Natural killer cell (primary cell): Measurements from ENCODE around the gene STK32A. TPM values are rescaled to one million over a fixed set of nuclear protein-coding genes. Genes with fewer than 3 reads are reported as not detected.

Source experiments
- ATAC-seq, 3 donors: fragments of 150-1000 bp in 2 of 3; fragments of 200-7000 bp in 1 of 3; cut with Tn5 transposase; 1 replicate in 1 of 3; 2 replicates in 2 of 3; pipeline ENCODE4 v1.10.0; 2021; ENCODE audit warnings: mild to moderate bottlenecking in 2 of 3, moderate library complexity in 2 of 3
- DNase-seq, 2 donors: peaks; one replicate each; pipeline versions ENCODE4 v3.0.0 to v3.0.0-alpha.2; 2013 to 2021; ENCODE audit warnings: mixed read lengths in 1 of 2
- H3K27ac ChIP-seq: one replicate; pipeline ENCODE4 v1.5.1; 2013; ENCODE audit warnings: mild to moderate bottlenecking, low read length
- H3K27me3 ChIP-seq: one replicate; pipeline ENCODE4 v1.6.1; 2013; ENCODE audit warnings: low read length; ENCODE audit not compliant: control insufficient read depth, insufficient read depth
- H3K36me3 ChIP-seq: one replicate; pipeline ENCODE4 v1.6.1; 2013; ENCODE audit warnings: low read length; ENCODE audit not compliant: control insufficient read depth, insufficient read depth
- H3K4me1 ChIP-seq: one replicate; pipeline ENCODE4 v1.6.1; 2013; ENCODE audit warnings: low read length; ENCODE audit not compliant: control insufficient read depth, insufficient read depth
- H3K4me3 ChIP-seq: one replicate; pipeline ENCODE4 v1.5.1; 2013; ENCODE audit warnings: low read length
- H3K9me3 ChIP-seq: one replicate; pipeline ENCODE4 v1.6.1; 2013; ENCODE audit warnings: low read length; ENCODE audit not compliant: control insufficient read depth, insufficient read depth
- H3K27ac Mint-ChIP-seq, 2 donors: one replicate each; pipeline ENCODE4 v1.8.0; 2022; ENCODE audit warnings: mild to moderate bottlenecking in 2 of 2, mixed read lengths in 2 of 2, moderate library complexity in 1 of 2
- H3K27me3 Mint-ChIP-seq, 2 donors: one replicate each; pipeline ENCODE4 v1.8.0; 2022; ENCODE audit warnings: low read depth in 2 of 2, mixed read lengths in 2 of 2
- H3K36me3 Mint-ChIP-seq: one replicate; pipeline ENCODE4 v1.8.0; 2022; ENCODE audit warnings: mixed read lengths
- H3K4me1 Mint-ChIP-seq, 2 donors: one replicate each; pipeline ENCODE4 v1.8.0; 2022; ENCODE audit warnings: mixed read lengths in 2 of 2
- H3K4me3 Mint-ChIP-seq: one replicate; pipeline ENCODE4 v1.8.0; 2022; ENCODE audit warnings: mild to moderate bottlenecking, moderate library complexity, mixed read lengths
- H3K9me3 Mint-ChIP-seq, 2 donors: one replicate each; pipeline ENCODE4 v1.8.0; 2022; ENCODE audit warnings: mixed read lengths in 2 of 2
- WGBS: methylation state at CpG from one replicate; pipeline ENCODE4 v1.1.7; 2013; ENCODE audit warnings: missing lambda C conversion rate; ENCODE audit not compliant: insufficient coverage; 5-methylcytosine and 5-hydroxymethylcytosine counted together
- intact Hi-C: fragments of 100-400 bp; cut with micrococcal nuclease; formaldehyde crosslinking; loops from one replicate; pipeline ENCODE4 v1.14.2; 2022
- total RNA-seq, 4 donors: library from RNA; stranded (reverse); fragments of 120-200 nt in 1 of 4; gene quantifications; one replicate each; pipeline versions ENCODE4 v1.2.3 to v1.2.4, GENCODE V29; 2013 to 2022
- TF ChIP-seq, protein P1 (sequence below): fragments of 200-600 bp; IDR thresholded peaks from one replicate; pipeline ENCODE4 v1.8.0; 2022; ENCODE audit warnings: antibody characterized with exemption

STK32A gene
- total RNA-seq, 3 donors from 2014 or later (not counting 1 experiment from before 2014, with no cell fraction given) = not detected

DNA sequence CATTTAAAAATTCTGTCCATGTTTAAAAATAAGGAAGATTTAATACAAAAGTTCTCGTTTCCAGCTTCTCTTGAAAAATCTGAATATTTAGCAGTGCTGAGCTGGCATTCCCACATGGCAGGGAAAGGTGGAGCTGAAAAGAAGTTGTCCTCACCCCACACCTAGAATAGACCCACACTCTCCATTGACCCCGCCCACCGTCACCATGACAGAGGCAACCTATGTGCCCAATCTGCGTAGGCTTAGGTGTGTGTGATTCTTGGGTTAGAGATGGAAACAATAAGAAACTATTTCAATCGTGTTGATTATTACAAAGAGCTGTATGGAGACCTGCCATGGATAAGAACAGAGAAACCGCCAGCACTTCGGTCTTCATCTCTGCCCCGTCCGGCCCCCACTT, 8.9 kb upstream of the STK32A start:
- H3K27ac Mint-ChIP-seq = no peak overlapping the region
- no peaks in the 10 kb centered on the region for H3K36me3 ChIP-seq
- ATAC-seq (no peak), DNase-seq (no peak)
- no peaks in the 10 kb centered on the region for H3K27me3 ChIP-seq
- H3K36me3 Mint-ChIP-seq = no peaks in the 10 kb centered on the region
- intact Hi-C loops = no loop called here
- no peak overlapping the region for H3K4me3 Mint-ChIP-seq
- 92% methylated on average over 7 of the region's 9 CpGs for WGBS
- no peak overlapping the region for H3K4me3 ChIP-seq
- H3K4me1 ChIP-seq = no peaks in the 10 kb centered on the region
- no peaks in the 10 kb centered on the region for H3K9me3 Mint-ChIP-seq
- no peaks in the 10 kb centered on the region for H3K4me1 Mint-ChIP-seq
- TF ChIP-seq, protein P1, sequence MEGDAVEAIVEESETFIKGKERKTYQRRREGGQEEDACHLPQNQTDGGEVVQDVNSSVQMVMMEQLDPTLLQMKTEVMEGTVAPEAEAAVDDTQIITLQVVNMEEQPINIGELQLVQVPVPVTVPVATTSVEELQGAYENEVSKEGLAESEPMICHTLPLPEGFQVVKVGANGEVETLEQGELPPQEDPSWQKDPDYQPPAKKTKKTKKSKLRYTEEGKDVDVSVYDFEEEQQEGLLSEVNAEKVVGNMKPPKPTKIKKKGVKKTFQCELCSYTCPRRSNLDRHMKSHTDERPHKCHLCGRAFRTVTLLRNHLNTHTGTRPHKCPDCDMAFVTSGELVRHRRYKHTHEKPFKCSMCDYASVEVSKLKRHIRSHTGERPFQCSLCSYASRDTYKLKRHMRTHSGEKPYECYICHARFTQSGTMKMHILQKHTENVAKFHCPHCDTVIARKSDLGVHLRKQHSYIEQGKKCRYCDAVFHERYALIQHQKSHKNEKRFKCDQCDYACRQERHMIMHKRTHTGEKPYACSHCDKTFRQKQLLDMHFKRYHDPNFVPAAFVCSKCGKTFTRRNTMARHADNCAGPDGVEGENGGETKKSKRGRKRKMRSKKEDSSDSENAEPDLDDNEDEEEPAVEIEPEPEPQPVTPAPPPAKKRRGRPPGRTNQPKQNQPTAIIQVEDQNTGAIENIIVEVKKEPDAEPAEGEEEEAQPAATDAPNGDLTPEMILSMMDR = no peak
- H3K27ac ChIP-seq = no peak overlapping the region
- H3K27me3 Mint-ChIP-seq = peaks cover 3 to 6% of the 10 kb centered on the region in 2 donors
- H3K9me3 ChIP-seq = no peaks in the 10 kb centered on the region

GRCh38 chr5:147226512-147226911, 8.3 kb upstream of the STK32A start:
- Mint-ChIP-seq H3K36me3 (no peaks in the 10 kb centered on the region), H3K4me1 (no peaks in the 10 kb centered on the region), H3K4me3 (no peak overlapping the region), H3K9me3 (no peaks in the 10 kb centered on the region), H3K27me3 (peaks cover 9 to 12% of the 10 kb centered on the region in 2 donors), H3K27ac (no peak overlapping the region)
- ATAC-seq (no peak), DNase-seq (no peak)
- no peak overlapping the region for H3K4me3 ChIP-seq
- no peaks in the 10 kb centered on the region for H3K27me3 ChIP-seq
- H3K9me3 ChIP-seq = no peaks in the 10 kb centered on the region
- TF ChIP-seq, protein P1 = no peak
- no peak overlapping the region for H3K27ac ChIP-seq
- WGBS = 96% methylated on average over 15 of the region's 15 CpGs
- intact Hi-C loops = no loop called here
- no peaks in the 10 kb centered on the region for H3K4me1 ChIP-seq
- no peaks in the 10 kb centered on the region for H3K36me3 ChIP-seq

DNA sequence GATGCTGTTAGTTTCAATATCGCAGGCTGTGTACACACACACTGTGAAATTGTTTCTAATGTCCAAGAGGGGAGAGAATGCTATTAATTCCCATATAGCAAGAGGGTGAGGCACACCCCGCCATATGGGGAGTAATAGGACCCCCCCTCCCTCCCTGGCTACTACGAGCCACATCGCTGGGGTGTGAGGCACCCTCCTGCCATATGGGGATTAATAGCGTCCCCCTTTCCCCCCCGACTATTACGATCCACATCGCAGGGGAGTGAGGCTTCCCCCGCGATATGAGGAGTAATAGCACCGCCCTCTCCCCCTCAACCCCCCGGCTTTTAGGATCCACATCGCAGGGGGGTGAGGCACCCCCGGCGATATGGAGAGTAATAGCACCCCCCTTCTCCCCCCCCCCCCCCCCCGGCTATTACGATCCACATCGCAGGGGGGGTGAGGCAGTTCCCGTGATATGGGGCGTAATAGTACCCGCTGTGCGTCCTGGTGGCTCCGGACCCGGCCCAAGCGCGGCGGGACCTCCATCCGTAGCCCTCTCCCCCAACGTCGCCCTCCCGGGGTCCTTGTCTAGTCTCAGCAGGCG, 494 bp upstream of the STK32A start:
- no peak for DNase-seq
- Histone ChIP-seq H3K27ac (no peak overlapping the region), H3K36me3 (no peaks in the 10 kb centered on the region), H3K4me3 (no peak overlapping the region), H3K27me3 (peaks cover 13% of the 10 kb centered on the region), H3K9me3 (no peaks in the 10 kb centered on the region), H3K4me1 (peaks cover 7% of the 10 kb centered on the region)
- Mint-ChIP-seq H3K4me1 (peaks cover 5 to 10% of the 10 kb centered on the region in 2 donors), H3K4me3 (peak overlapping the region; percentile 50), H3K36me3 (no peaks in the 10 kb centered on the region), H3K27ac (no peak overlapping the region), H3K27me3 (peaks cover 47 to 60% of the 10 kb centered on the region in 2 donors), H3K9me3 (no peaks in the 10 kb centered on the region)
- TF ChIP-seq, protein P1 = no peak
- ATAC-seq = no peak
- 6% methylated on average over 16 of the region's 32 CpGs for WGBS
- intact Hi-C loops = no loop called here
